Superior temporal gyrus (tissue), 1 donor: ENCODE data around the gene FKBP2.
A peak's percentile ranks its signal among the peaks of the same experiment; 100 is the strongest.

Source experiments
- DNase-seq: peaks from one replicate; pipeline ENCODE4 v3.0.0-alpha.2; 2016; ENCODE audit errors: extremely low spot score

The FKBP2 gene

DNA sequence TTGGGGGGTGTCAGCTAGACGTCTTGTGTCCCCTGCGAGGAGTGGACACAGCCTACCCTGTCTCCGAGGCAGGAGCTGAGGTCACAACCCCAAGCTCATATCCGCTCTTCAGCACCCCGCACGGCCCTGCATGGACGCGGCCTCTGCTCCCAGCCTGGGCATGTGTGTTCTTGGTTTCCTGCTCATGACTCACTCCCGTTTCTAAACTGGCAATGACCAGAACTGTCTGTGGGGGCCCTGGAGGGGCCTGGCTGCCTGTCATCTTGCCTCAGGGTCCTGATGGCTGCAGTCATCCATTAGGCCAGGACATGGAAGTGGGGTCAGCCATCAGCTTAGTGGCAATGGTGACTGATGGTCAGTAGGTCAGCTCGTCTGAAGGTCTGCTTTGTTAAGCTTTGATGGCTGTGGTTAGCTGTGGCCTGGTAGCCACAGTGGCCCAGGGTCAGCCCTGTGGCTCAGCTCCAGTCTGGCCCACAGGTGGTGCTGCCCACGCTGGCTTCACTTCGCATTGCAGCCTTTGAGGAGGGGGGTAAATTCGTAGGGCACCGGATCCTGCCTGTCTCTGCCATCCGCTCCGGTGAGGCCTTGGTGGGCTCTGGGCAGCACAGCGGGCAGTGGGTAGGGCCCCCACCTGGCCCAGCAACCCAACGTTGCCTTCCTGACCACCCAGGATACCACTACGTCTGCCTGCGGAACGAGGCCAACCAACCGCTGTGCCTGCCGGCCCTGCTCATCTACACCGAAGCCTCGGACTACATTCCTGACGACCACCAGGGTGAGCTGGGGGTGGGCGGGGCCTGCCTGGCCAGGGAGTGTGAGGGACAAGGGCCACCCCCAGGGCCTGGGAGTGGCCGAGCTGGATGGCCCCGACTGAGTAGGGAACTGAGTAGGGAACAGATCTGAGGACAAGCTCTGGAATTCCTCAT lies 22.4 kb downstream of the FKBP2 start:
- DNase-seq = no peak

DNA sequence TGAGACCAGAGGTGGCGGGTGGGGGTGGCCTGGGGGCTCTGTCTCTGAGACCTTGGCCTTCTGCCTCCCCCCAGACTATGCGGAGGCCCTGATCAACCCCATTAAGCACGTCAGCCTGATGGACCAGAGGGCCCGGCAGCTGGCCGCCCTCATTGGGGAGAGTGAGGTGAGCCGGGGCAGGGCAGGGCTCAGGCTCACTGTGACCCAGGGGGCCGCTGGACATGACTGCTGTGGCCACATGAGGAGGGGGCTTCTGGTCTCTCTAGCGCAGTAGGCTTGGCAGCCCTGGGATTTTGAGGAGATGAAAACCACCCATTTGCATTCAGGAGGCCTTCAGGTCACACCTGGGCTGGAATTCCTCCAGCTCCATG lies 23.0 kb downstream of the FKBP2 start:
- DNase-seq = no peak

- no peak for DNase-seq
Measured at GRCh38 chr11:64264371-64264852, 23.5 kb downstream of the FKBP2 start.

DNA sequence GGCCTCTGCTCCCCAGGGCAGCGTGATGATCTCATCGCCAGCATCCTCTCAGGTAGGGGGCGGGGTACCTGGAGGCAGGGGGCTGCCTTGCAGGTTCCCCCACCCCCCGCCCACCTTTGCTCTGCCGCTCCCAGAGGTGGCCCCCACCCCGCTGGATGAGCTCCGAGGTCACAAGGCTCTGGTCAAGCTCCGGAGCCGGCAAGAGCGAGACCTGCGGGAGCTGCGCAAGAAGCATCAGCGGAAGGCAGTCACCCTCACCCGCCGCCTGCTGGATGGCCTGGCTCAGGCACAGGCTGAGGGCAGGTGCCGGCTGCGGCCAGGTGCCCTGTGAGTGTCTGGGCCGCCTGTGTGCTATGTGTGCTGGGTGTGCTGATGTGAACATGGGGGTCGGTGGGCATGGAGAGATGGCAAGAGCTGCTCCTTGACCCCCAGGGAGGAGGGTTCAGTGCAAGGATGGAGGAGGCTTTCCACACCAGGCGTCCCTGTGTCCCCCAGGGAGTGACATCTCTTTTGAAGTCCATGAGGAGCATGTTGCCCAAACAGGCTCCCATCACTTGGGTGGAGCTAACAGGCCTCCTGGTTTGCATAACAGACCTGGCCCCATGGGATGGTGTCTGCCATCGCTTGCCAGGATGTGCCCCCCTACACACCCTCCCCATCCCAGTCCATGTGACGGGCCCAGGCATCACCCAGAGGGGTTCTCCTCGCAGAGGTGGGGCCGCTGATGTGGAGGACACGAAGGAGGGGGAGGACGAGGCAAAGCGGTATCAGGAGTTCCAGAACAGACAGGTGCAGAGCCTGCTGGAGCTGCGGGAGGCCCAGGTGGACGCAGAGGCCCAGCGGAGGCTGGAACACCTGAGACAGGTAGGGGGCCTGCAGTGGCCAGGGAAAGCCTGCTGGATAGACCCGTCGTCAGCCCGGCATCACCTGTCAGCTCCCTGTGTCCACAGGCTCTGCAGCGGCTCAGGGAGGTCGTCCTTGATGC lies 24.6 kb downstream of the FKBP2 start:
- DNase-seq = no peak

- no peak for DNase-seq
Measured at GRCh38 chr11:64266339-64266738, 25.4 kb downstream of the FKBP2 start.

GRCh38 chr11:64267207-64267945 lies 26.5 kb downstream of the FKBP2 start:
- DNase-seq = no peak

GRCh38 chr11:64268025-64268892 lies 27.4 kb downstream of the FKBP2 start:
- no peak for DNase-seq

DNA sequence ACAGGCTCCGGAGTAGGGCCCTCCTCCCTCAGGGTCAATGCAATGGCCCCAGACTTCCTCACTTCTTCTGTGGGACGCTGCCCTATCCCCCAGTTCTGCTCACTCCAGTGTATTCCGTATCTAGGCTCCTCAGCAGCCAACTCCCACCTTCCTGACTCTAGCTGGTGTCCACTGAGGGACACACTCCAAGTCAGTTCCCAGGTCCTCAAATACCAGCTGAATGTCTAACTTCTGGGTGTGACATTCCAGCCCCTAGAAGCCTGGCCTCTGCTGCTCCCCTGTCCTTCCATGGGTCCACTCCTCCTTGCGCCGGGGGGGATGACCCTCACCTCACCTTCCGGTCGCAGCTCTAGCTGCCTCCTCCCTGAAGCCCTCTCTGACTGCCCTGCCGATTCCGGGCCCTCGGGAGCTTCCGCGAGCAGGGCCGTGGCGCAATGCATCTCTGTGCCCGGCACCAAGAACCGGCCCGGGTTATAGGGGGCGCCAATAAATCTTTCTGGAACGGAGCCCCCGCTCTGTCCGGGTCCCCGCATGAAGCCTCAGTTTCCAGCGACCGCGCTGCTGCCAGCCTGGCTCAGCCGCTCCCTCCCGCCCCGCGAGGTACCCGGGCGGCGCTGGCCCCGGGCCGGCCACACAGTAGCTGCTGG lies 28.1 kb downstream of the FKBP2 start:
- DNase-seq = no peak

DNA sequence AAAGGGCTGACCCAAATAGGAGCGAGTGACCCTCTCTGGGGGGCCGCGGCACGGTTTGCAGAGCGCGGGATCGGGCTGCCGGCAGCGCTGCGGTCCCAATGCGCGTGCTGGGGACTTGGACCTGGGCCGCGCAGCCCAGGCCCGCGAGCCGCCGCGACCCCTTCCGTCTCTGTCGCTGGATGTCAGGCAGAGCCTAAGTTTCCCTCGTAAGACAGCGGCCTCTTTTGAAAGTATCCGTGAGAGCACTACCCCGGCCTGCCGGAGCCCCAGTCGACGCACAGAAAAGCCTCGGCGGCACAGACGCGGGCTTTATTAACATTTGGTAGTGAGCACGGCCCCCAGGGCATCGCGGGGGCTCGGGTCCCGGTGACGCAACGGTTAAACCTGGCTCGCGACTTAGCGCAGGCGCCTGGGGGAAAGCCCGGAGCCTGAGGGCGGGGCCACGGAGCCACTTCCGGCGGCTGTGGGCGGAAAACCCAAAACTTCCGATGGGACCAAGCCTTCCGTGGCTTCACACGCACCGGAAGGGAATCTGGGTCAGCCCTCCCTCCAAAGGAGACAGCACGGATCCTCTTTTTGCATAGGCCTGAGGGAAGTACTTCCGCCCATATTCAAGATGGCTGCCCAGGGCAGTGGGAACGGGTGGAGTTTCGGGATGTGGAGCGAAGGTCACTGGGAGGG lies 28.8 kb downstream of the FKBP2 start:
- peak; percentile 100 for DNase-seq

- no peak for DNase-seq
Measured at GRCh38 chr11:64275031-64275800, 34.3 kb downstream of the FKBP2 start.

DNA sequence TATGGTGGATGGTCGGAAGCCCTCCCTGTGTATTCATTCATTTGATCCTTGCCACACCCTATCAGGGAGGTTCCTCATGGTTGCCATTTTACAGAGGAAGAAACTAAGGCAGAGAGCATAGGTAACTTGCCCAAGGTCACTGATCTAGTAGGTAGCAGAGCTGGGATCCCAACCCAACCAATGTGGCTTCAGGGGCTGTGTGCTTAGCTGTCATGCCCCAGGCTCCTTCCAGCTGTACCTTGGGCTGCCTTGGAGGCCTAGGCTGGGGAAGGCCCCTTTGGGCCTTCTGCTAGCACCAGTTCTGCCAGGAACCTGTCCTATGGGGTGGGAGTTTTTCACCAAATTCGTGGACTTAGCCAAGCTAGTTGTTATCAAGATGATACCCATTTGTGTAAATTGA lies 34.9 kb downstream of the FKBP2 start:
- no peak for DNase-seq

- DNase-seq = no peak
Measured at GRCh38 chr11:64276653-64277431, 35.9 kb downstream of the FKBP2 start.

DNA sequence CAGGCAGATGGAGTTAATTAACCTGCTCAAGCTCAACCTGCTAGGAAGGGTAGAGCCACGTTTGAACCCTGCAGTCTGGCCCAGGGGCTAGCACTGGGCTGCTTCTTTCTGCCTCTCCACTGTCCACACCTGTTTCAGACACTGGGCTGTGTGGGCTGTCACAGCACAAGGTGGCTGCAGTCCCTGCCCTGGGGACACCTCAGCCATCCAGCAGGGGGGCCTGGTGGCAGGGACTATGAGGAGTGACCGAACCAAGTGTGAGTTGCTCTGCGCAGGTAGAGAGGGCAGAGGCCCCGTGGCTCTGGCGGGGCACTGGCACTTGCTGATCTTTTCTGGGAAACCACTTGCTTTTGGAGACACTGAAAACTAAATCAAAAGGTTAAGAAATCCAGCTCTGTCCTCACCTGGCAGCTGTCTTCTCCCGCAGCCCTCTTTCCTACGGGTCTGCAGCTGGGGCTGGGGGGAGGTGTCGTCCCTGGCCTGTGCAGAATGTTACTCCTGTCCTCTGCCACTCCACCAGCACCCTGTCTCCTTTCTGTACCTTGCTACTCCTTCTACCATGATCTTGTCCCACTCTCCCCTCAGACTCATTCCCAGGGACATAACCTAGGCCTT lies 37.8 kb downstream of the FKBP2 start:
- no peak for DNase-seq

DNA sequence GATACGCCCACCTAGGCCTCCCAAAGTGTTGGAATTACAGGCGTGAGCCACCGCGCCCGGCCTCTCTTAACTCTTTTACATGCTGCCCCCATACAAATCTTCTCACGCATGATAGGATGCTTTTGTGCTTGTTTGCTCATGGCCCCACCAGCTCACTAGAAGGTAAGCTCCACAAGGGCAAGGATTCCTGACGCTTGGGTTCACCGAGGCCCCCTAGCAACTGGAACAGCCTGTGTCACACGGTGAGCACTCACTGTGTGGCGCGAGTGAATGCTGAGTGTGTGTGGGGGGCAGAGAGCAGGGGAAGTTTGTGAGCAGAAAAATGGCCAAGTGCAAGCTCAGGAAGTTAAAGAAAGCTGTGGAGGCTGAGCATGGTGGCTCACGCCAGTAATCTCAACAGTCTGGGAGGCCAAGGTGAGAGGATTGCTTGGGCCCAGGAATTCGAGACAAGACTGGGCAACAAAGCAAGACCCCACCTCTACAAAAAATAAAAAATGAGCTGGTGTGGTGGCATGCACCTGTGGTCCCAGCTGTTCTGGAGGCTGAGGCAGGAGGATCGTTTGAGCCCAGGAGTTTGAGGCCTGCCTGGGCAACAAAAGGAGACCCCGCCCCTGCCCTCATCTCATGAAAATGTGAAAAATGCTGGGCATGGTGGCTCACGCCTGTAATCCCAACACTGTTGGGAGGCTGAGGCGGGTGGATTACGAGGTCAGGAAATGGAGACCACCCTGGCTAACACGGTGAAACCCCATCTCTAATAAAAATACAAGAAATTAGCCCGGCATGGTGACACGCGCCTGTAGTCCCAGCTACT lies 41.3 kb downstream of the FKBP2 start:
- DNase-seq = no peak

DNA sequence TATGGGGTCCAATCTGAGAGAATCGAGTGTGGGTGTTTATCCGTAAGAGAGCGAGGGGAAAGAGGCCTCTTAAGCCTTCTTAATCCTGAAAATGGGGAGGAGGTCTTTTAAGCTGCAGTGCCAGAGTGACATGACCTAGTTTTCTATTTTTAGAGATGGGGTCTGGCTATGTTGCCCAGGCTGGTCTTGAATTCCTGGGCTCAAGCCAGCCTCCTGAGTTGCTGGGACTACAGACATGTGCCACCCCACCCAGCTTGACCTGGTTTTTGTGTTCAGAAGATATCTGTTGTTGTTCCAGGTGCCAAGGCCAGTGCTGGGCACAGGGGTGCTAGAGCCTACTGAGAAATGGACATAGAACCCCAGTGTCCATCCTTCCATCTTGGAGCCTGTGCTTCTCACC lies 42.2 kb downstream of the FKBP2 start:
- DNase-seq = no peak

DNA sequence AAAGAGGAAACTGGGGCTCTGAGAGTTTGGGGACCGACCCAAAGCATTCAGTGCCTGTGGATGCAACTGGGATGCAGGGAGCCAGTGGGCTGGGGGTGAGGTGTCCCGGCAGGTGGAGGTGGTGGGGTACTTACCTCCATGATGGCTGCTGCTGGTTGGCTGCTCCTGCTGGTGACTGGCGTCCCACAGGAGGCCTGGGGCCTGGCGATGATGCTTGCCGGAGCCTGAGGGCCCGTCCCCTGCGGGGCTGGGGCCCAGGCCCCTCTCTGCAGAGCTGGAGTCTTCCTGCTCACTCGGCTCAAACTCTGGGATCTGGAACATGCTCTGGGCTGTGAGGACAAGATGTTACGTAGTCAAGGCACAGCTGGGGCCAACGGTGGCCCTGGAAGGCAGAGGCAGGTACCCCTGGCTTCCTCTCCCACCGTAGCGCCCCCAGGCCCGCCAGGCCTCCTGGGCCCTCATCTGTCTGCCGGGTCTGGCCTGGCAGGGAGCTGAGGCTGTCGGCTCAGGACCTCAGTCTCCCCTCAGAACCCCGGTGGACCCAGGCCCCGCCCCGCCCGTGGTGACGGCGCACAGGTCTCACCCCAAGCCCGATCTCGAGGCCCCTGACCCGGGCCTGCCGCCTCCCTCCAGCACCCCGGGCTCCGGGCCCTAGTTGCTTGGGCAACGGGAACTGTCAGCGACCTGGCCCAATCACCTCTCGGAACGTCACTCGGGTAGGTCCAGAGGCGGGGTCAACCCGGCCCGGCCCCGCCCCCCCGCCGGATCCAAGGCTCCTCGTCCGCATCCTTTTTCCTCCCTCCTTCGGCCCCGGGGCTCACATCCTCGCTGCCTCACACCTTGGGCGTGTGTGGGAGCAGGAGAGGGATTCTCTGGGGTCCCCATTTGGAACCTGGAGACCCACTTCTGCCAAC lies 43.4 kb downstream of the FKBP2 start, which contains the start of gene BAD:
BAD (minus strand) TSS at position 618 of the 914 bp plus-strand sequence; CDS start at position 321, 297 bp downstream.
- DNase-seq = peak; percentile 96
